ENCODE results near the gene METTL23.
"Not testable (repeated sequence)": the region's sequence is repeated elsewhere in the genome, so short reads cannot be mapped to it uniquely, and the experiment has no call there.

METTL23 gene

GRCh38 chr17:76695059-76695831 lies 31.4 kb upstream of the METTL23 start:
- DNase-seq: no peak

- no peak for DNase-seq
Observed at GRCh38 chr17:76696763-76697701, 29.6 kb upstream of the METTL23 start.

- DNase-seq: no peak
Observed at GRCh38 chr17:76697702-76698465, 28.8 kb upstream of the METTL23 start.

GRCh38 chr17:76698466-76698977 lies 28.1 kb upstream of the METTL23 start:
- not testable (repeated sequence) for DNase-seq

GRCh38 chr17:76700270-76700616 lies 26.4 kb upstream of the METTL23 start:
- DNase-seq: no peak

GRCh38 chr17:76700617-76701470 lies 25.8 kb upstream of the METTL23 start:
- peak in 2 of 14 donors; percentile 32 to 65 for DNase-seq

GRCh38 chr17:76701471-76701967 lies 25.1 kb upstream of the METTL23 start:
- no peak for DNase-seq

- no peak for DNase-seq
Observed at GRCh38 chr17:76702076-76702475, 24.6 kb upstream of the METTL23 start.

GRCh38 chr17:76702941-76703637 lies 23.6 kb upstream of the METTL23 start:
- no peak for DNase-seq

GRCh38 chr17:76704805-76705204 lies 21.8 kb upstream of the METTL23 start:
- DNase-seq: no peak

- no peak for DNase-seq
Observed at GRCh38 chr17:76706817-76707216, 19.8 kb upstream of the METTL23 start.

- DNase-seq: peak in 9 of 14 donors; percentile 33 to 68 (median 54)
Observed at GRCh38 chr17:76707985-76708807, 18.4 kb upstream of the METTL23 start.

- peak in 9 of 14 donors; percentile 22 to 71 (median 55) for DNase-seq
Observed at GRCh38 chr17:76709077-76709950, 17.3 kb upstream of the METTL23 start.

- DNase-seq: peak in 3 of 14 donors; percentile 34 to 43 (median 37)
Observed at GRCh38 chr17:76709951-76710862, 16.4 kb upstream of the METTL23 start.

GRCh38 chr17:76710863-76711611 lies 15.6 kb upstream of the METTL23 start, which contains the start of gene MXRA7:
MXRA7 (minus strand) TSS chr17:76710965; CDS start chr17:76710946, 19 bp downstream.
- DNase-seq: peak in 11 of 14 donors; percentile 43 to 81 (median 48)

- DNase-seq: not testable (repeated sequence)
Observed at GRCh38 chr17:76712321-76712720, 14.3 kb upstream of the METTL23 start.
